AG08395 (cell line): ENCODE data around the gene SECISBP2L.
"Not testable (repeated sequence)": the region's sequence is repeated elsewhere in the genome, so short reads cannot be mapped to it uniquely, and the experiment has no call there.

Experiments used
- DNase-seq: peaks from one replicate; pipeline ENCODE4 v3.0.0; 2012; ENCODE audit warnings: mixed read lengths, low spot score

The SECISBP2L gene, protein sequence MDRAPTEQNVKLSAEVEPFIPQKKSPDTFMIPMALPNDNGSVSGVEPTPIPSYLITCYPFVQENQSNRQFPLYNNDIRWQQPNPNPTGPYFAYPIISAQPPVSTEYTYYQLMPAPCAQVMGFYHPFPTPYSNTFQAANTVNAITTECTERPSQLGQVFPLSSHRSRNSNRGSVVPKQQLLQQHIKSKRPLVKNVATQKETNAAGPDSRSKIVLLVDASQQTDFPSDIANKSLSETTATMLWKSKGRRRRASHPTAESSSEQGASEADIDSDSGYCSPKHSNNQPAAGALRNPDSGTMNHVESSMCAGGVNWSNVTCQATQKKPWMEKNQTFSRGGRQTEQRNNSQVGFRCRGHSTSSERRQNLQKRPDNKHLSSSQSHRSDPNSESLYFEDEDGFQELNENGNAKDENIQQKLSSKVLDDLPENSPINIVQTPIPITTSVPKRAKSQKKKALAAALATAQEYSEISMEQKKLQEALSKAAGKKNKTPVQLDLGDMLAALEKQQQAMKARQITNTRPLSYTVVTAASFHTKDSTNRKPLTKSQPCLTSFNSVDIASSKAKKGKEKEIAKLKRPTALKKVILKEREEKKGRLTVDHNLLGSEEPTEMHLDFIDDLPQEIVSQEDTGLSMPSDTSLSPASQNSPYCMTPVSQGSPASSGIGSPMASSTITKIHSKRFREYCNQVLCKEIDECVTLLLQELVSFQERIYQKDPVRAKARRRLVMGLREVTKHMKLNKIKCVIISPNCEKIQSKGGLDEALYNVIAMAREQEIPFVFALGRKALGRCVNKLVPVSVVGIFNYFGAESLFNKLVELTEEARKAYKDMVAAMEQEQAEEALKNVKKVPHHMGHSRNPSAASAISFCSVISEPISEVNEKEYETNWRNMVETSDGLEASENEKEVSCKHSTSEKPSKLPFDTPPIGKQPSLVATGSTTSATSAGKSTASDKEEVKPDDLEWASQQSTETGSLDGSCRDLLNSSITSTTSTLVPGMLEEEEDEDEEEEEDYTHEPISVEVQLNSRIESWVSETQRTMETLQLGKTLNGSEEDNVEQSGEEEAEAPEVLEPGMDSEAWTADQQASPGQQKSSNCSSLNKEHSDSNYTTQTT

DNA sequence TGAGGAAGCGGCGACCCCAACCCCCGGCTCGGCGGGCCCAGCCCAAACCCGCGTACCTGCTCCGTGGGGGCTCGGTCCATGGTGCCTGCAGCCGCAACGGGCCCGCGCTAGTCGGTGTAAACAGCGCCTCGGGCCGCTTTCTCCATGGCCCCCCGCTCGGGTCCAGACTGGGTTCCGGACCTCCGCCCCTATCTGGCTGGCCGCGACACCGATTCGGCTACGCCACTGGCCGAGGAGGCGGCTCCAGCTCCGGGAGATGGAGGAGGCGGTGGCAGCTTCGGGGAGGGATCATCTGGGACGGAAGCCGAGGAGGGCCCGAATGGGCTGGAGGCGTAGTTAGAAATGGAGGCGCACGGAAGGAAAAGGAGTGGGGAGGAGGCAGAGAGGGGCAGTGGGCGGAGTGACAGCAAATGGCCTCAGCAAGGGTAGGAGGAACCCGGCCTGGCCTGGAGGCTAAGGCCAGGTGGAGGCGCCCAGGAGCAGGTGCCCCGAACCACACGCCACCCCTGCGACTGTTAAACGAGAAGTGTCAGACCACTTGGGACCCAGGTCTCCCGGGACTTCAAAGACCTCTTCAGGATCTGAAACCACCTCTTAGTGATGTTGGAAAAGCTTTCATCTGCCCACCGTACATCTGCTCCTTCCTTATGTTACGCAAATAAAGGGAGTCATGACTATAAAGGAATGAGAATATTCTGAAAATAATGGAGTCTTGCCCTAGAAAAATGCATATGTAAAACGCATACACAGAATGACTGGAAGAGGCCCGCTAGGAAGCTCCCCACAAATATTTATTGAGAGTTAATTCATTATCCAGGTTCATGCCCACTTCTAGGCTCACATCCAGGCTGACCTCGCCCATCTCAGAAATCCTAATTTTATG is at the start of gene SECISBP2L:
SECISBP2L (minus strand) TSS at position 227 of the 883 bp plus-strand sequence; CDS start at position 80, 147 bp downstream.
- peak; percentile 96 for DNase-seq

DNA sequence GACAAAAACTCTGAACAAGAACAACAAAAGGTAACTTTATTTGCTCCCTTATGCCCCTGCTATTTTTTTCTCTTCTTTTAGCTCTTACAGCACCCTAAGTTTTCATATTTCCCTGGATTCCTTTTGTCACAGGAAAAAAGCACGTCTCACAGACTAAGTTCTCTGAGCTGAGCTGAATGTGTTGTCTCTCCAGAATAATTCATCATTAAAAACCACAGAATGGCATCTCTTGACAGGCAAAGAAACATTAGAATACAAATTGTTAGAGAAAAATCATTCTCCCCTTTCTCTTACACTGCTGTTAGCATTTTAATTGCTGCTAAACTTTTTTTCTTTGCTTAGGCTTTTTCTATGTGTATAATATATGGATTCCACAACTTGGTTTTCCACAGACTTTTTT is 48.7 kb upstream of the SECISBP2L start:
- no peak for DNase-seq

DNA sequence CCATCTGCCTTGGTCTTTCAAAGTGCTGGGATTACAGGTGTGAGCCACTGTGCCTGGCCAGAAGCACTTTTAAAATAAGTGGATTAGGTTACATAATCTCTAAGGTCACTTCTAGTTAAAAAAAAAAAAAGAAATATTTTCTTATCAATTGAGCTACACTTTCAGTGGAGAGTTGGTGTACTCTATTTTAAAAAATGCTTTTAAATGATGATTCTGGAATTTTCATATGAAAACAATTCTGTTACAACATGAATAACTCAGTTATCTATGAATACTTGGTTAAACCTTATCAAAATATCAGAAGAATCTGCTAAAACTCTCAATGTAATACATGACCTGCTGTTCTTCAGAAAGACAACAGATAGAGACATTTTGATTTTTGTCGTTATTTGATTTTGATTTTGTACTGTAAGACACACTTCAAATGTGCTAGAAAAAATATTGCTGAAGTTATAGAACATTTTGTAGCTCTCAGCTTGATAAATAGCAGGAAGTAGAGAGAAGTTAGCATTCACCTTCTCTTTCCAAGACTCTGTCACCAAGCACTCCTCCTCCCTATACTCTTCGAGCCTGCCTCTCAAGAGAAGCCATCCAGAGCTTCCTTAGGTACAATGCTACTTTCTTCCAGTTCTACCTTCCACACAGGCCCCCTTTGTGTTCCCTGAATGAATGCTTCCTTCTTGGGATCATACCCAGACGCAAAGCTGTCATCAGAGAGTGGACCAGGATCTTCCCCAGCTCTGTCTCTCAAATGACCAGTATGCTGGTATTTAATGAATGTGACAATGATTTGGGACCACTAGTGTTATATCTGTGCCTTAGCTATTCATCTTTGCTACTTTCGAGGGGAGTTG is 47.2 kb upstream of the SECISBP2L start:
- no peak for DNase-seq

DNA sequence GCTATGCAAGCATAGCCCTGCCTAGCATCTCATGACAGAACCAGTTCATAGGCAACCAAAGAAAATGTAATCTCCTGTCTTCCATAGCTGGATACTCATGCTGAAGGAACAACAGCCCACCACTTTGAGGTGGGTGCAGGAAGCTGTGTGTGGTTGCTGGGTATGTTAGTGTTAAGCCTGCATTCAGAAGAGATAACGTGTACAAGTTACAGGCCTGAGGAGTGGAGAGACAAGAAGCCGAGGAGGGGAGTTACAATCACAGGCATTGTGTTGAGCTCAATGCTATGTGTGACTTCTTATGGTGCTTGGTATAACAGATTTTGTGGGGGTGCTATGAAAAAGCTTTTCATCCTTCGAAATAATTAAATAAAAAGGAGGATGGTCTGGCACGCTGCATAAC is 42.8 kb upstream of the SECISBP2L start:
- DNase-seq, result no peak

DNA sequence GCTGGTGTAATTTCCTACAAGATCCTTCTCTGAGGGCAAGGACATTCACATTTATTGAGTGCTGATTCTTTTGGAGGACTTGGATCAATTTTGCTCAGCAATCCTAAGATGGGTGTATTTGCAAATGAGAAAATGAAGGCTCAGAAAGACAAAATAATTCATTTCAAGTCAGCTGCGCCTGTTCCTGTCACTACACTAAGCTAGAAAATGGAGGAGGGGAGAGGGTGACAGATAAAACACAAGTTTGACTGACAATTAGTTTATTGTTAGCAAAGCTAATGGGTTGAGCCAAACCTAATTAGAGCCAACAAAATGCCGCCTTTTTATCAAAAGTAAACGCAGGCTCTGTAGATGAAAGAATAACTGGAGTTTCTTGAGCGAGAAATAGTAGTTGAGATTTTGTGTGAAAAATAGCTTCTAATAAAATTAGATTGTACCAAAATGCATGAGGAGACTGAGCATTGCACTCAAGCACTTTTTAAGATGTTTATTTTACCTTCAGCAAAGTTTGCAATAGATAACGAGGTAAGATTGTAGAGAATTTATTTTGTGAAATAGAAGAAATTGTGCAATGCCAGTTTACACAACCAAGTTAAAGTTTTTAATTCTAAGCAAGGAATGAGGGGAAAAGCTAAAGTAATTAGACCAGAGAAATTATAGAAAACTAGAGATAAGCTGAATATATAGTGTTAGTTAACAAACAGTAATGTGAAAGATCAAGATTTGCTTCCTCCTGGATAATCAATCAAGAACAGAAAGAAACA is 39.6 kb upstream of the SECISBP2L start:
- no peak for DNase-seq

DNA sequence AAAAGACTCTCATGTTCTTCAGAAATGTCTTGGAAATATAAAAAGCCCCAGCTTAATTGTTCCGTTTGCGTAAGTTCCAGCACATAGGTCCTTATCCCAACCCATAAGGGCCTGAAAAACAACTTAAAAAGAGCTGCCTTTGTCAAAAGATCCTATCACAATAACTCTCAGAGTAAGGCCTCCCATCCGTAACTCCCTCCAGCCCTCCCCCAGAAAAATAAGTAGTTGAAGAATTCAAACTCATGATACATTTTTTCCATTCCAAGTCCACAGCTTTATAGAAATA is 38.0 kb upstream of the SECISBP2L start:
- DNase-seq, result no peak

DNA sequence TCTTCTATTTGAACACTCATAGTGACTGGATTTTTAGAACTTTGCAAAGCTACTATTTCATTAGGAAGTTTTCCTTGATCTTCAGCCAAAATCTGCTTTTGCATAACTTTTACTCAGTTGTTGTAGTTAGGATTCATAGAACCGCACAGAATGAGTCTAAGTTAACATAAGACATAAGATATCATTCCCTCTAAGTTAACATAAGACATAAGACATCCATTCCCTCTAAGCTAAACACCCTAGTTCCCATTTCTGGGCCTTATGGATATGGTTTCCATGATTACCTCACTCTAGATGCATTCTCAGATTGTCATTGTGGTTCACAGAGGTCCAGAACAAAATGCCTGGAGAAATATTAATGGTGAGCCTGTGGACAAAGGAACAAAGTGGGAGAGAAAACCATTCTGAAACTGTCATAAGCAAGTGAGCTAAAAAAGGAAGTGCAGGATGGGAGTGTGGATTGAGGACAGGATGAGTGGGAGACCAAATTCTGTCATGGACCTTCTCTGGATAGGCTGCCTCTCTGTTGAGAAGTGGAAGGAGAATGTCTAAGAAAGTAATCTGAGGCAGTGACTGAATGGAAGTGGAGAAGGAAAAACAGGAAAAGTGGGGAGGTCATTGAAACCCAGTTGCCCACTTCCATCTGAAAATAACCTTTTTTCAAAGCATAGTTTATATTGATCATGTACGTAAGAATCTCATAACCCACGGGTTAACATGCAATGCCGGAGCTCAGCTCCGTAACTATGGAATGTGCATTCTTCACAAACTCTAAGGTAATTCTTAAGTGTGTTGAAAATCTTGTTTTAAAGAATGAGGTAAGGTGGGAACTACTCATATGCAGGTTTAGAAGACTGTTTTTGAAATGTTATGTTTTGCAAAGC is 37.4 kb upstream of the SECISBP2L start:
- DNase-seq, result peak; percentile 42

DNA sequence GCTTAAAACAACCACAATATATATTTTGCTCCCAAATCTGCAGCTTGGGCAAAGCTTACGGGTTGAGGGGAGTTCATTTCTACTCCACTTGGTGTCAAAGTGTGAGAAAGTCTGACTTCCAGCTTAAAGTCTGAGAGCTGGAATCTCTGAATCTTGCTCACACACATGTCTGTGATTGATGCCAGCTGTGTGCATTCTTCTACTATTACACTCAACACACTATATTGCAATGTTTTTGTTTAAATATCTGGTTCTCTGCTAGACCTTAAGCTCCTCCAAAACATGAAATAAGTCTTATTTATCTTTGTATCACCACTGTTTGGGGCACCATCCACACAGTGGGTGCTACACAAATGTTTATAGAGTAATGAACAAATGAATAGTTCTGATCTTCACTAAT is 36.7 kb upstream of the SECISBP2L start:
- peak; percentile 84 for DNase-seq

DNA sequence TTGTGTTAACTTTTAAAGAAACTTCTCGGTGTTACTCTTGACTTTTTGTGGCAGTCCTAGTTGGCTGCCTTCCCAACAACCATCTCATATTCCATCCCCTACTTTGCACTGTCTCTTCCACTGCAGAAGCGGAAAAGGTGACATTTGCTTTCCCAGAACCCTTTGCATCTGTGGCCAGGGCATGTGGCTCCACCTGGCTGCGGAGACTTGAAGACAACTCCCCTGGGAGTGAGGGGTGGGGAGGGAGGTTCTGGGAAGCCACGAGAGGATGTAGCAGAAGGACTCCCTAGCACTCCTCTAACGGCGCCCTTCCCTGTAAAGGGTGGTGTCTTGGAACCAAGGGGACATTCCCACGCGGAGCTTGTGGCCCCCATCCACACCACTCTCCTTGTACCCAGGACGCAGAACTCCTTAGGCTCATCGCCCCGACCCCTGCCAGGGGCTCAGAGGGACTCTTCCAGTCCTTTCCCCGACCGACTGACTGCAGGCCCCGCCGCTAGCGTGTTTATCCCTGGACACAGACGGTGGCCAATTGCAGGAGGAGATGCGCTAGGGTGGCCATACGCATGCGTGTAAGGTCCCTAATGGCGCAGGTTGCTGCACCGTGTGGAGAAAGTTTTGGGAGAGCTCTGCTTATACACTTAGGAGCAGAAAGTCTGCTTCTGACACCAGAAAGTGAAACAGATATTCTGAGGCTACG is 33.2 kb upstream of the SECISBP2L start:
- DNase-seq, result no peak

DNA sequence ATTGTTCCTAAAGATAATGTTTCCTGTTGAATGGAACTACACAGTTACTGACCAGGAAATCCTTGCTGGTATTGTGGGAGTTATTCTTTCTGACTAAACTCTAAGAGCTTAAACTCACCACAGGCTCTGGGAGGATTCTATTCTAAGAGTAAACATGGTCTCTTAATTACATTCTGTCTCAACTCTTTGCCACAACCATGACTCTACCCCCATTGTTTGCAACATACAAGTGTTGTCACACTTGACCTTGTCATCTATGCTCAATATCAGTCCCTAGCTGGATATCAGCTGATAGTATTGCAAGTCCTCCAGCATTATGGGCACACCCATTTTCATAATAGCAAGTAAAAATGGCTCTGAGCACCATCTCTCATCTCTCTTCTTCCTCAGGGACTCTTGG is 29.6 kb upstream of the SECISBP2L start:
- DNase-seq, result no peak

DNA sequence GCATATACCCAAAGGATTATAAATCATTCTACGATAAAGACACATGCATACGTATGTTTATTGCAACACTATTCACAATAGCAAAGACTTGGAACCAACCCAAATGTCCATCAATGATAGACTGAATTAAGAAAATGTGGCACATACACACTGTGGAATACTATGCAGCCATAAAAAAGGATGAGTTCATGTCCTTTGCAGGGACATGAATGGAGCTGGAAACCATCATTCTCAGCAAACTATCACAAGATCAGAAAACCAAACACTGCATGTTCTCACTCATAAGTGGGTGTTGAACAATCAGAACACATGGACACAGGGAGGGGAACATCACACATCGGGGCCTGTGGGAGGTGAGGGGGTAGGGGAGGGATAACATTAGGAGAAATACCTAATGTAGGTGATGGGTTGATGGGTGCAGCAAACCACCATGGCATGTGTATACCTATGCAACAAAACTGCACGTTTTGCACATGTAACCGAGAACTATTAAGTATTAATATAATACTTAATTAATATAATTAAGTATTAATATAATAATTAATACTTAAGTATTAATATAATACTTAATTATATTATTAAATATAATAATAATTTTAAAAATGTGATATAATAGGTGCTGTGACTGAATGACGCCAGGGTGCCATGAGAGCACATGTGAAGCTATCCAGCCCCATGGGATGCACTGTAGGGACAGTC is 28.5 kb upstream of the SECISBP2L start:
- DNase-seq, result not testable (repeated sequence)

DNA sequence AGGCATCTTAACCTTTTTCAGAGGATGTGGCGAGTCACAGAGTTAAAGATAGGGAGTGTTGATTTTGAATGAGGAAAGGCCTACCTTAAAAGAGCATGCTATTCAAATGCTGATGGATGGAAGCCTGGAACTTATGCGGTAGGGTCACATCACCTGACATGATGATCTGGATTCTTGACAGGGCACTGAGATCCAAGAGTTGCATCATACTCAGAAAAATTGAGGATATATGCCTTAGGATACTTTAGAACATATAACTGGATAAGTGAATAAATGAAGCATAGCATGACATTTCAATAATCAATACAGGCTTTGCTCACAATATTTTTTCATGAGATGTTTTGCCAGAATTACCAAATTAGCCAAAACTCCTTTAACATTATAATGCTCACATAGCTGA is 20.1 kb upstream of the SECISBP2L start:
- DNase-seq, result no peak

DNA sequence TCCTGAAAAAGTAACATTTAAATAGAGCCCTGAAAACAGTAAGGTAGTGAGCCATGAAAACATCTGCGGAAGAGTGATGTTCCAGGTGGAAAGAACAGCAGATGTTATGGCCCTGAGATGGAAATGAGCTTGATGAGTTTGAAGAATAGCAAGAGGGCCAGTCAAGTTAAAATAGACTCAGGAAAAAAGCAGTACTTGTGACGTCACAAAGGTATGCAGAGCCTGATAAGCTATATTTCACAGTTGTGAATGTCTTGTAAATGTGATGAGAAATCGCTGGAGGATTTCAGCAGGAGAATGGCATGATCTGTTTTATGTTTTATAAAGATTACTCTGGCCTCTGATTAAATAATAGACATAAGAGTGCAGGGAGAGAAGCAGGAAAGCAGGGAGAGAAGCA is 18.6 kb upstream of the SECISBP2L start:
- DNase-seq, result no peak

DNA sequence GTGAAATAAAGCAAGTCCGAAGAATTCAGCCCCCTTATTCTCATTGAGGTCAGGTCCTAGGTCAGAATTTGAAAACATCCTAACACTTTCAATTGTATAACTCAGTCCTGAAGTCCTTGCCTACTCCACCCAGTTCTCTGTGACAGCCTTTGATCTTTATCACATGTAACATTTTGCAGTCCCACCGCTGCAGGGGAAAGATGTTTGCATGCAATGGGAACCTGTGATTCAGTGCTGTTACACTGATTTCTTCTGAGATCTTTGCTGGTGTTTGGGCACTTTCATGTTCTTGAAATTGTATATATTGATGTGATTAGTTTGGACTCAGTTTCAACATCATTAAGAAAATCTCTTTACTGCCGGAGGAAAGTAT is 18.0 kb upstream of the SECISBP2L start:
- DNase-seq, result no peak

DNA sequence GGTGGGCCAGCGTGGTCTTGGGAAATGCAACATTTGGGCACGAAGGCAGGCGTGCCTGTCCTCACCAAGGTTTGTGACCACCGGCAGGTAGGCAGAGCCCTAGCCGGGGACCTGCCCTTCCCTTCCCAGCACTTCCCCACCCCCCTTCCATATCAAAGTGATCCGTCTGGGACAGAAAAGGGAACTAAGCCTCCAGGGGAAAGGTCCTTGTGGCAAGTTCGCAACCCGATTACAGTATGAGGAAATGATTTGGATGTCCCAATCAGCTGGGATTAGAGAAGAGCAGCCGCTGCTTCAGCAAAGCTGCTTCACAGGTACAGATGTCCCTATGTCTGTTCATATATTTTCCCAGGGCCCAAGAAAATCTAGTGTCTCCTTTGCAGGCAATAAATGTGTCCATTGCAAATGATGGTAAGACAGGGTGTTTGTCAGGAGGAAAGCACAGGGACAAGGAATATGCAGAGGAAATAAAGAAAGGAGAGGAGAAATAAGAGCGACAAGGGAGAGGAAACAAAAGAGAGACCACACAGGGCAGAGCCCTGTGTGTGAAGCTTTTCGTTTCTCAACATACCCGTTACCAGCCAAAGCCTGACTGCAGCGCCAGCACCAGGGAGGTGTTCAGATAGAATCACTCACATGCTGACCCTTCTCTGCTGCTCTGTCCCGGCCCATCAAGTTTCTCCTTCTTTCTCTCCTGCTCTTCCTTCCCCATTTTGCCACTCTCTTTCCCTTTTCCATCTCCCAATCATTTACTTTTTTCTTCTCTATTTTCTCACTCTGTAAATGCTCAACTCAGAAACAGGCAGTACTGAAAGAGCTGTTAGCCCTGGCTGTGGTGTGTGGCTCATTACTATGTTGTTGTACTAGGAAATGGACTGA is 17.4 kb upstream of the SECISBP2L start:
- no peak for DNase-seq

DNA sequence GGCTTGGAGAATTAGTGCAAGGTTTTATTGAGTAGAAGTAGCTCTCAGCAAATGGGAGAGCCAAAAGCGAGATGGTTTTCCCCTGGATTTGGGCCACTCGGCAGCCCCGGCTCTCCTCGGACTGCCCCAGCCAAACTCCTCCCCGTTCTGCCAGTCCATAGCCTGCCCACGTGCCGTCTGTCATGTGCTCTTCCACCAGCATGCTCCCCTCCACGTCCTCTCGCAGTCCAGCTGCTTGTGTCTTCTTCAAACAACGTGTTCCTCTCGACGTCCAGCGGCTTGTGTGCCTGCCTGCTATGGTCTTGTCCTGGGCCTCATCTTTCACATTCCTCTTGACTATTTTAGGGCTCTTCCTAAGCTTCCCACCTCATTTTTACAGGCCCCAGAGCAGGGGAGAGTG is 16.7 kb upstream of the SECISBP2L start:
- no peak for DNase-seq
